OCI-LY1 (cell line): ENCODE data around the gene MGA.

ENCODE experiments used
- CTCF ChIP-seq: fragments of 200-600 bp; sonication (generic), shearing (Covaris generic); IDR thresholded peaks from 2 replicates; pipeline ENCODE4 v1.5.1; 2017; ENCODE audit warnings: mild to moderate bottlenecking, antibody characterized with exemption, low read length, moderate library complexity, mixed read lengths
- EZH2 ChIP-seq: fragments of 200-600 bp; sonication (generic), shearing (Covaris generic); IDR thresholded peaks from 2 replicates; pipeline ENCODE4 v1.8.0; 2017; ENCODE audit warnings: borderline replicate concordance, mixed run types, mild to moderate bottlenecking, antibody characterized with exemption, low read length, moderate library complexity, mixed read lengths

DNA sequence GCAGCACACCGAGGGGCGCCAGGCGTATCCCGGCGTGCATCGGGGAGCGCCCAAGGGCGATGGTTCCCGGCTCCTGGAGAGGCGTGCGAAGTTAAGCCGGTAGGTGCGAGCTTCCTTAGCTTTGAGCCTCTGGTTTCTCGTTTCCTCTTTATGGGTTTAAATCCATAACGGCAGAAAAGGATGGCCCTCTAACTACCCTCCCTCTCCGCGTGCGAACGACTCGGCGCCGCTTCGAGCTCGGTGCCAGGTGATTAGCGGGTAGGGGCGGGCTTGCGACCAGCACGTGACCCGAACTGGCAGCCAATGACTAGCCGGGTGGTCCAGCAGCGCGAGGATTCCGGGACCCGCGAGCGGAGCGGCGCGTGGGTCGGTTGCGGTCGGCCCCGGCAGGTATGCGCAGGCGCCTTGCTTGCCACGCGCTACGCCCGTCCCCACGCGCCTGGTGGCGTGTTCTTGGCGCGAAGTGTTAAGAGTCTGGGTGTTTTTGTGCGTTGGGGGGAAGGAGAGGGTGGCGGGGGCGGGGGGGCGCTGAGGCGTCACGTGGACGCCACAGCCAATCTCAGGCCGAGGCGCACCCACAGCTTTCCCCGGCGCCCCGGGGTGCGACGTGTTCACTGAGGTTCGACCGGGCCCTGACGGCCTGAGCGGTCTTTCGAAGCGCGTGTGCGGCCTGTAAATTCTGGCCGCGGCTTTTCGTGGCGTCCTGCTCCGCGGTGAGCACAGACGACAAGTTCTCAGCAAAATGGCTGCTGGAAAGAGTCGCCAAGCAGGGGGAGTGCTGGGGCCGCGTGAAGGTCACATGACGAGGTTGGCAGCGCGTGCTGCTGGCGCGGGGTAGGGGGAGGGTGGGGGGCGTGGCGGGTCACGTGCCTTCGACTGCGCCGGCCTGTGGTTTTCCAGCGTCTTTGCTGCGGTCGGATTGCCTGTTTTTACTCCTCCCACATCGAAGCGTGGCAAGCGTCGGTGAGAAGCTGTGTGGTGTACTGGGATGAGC, 38.7 kb upstream of the MGA start:
- TF ChIP-seq EZH2 (no peak), CTCF (no peak)
